Stimulated activated memory B cell treated with anti-CD40 and anti-IgM and Interleukin-4, amounts not matched to agents 10 μg/mL and 1 μg/mL and 100 μg/mL, for 72 hours (primary cell): Measurements from ENCODE around the gene TRIM10.
A peak's percentile ranks its signal among the peaks of the same experiment; 100 is the strongest.

Experiments used
- ATAC-seq: fragments of 150-1000 bp; cut with Tn5 transposase; 2 replicates; pipeline ENCODE4 v1.10.0; 2021
- H3K27ac Mint-ChIP-seq: one replicate; pipeline ENCODE4 v1.8.0; 2022; ENCODE audit warnings: mild to moderate bottlenecking, mixed read lengths
- H3K27me3 Mint-ChIP-seq: one replicate; pipeline ENCODE4 v1.8.0; 2022; ENCODE audit warnings: mixed read lengths
- H3K36me3 Mint-ChIP-seq: one replicate; pipeline ENCODE4 v1.8.0; 2022; ENCODE audit warnings: mixed read lengths
- H3K4me1 Mint-ChIP-seq: one replicate; pipeline ENCODE4 v1.8.0; 2022; ENCODE audit warnings: mixed read lengths
- H3K4me3 Mint-ChIP-seq: one replicate; pipeline ENCODE4 v1.8.0; 2022; ENCODE audit warnings: mild to moderate bottlenecking, moderate library complexity, mixed read lengths
- H3K9me3 Mint-ChIP-seq: one replicate; pipeline ENCODE4 v1.8.0; 2022; ENCODE audit warnings: mixed read lengths

TRIM10 gene

DNA sequence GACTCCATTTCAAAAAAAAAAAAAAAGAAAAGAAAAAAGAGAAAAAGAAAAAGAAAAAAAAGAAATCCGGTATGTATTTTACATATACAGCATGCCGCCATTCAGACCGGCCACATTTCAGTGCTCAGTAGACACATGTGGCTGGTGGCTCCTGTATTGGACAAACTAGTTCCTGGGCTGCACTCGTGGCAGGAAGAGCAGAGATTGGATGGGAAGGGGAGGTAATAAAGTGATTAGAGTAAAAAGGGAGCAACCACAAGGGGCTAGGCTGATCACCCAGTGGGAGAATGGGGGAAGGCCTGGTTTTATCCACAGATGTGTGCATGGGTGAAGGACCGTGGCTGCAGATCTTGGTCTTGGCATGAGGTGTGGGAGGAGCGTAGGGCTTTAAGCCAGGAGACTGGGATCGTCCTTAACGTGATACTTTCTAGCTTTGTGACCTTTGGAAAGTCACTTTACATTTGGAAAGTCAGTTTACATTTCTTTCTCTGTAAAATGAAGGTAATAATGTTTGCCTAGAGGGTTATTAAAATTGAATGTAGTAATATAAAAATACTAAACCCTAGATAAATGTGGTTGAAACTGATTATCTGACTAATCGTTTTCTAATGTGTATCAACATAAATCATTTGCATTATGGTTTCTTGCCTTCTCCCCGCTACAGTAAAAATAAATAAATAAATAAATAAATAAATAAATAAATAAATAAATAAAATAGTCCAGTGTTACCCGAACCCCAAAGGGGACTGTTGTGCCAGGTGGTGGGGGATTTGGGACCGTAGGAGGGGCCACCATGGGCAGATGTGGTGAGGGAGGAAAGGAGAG, 1.5 kb upstream of the TRIM10 start:
- Mint-ChIP-seq H3K27ac (no peak overlapping the region), H3K36me3 (no peaks in the 10 kb centered on the region), H3K4me1 (peaks cover 10% of the 10 kb centered on the region), H3K9me3 (no peaks in the 10 kb centered on the region), H3K4me3 (no peak overlapping the region), H3K27me3 (peaks cover 35% of the 10 kb centered on the region)
- peak; percentile 35 for ATAC-seq

DNA sequence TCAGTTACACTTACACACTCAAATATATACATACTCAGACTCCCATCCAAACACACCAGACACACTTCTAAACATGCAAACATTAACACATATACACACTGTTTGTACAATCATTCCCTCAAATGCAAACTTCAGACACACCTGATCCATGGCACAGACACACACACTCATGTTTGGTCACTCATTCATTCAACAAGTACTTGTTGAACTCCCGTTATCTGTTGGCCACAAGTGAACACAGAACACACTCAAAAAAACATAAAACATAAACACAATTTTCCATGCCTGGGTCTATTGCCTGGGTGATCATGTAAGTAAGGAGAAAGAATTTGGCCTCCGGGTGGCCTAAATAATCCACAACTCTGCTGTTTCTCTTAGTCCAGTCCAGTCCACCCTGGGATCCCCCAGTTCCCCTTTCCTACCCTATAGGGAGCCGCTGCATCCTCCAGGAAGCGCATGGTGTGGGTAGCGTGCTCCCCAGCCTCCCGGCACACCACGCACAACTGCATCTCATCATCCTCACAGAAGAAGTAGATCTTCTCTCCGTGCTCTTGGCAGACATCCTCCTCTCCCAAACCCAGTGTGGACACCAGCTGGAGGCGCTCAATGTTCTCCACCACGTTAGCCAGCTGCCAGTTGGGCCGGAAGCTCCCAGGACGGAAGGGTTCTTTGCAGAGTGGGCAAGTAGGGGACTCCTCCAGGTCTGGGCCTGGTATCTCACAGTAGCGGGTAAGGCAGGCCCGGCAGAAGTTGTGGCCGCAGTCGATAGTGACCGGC, 815 bp downstream of the TRIM10 start:
- H3K27ac Mint-ChIP-seq: no peak overlapping the region
- ATAC-seq: no peak
- H3K4me1 Mint-ChIP-seq: peaks cover 10% of the 10 kb centered on the region
- no peaks in the 10 kb centered on the region for H3K36me3 Mint-ChIP-seq
- no peaks in the 10 kb centered on the region for H3K9me3 Mint-ChIP-seq
- H3K27me3 Mint-ChIP-seq: peaks cover 23% of the 10 kb centered on the region
- no peak overlapping the region for H3K4me3 Mint-ChIP-seq

DNA sequence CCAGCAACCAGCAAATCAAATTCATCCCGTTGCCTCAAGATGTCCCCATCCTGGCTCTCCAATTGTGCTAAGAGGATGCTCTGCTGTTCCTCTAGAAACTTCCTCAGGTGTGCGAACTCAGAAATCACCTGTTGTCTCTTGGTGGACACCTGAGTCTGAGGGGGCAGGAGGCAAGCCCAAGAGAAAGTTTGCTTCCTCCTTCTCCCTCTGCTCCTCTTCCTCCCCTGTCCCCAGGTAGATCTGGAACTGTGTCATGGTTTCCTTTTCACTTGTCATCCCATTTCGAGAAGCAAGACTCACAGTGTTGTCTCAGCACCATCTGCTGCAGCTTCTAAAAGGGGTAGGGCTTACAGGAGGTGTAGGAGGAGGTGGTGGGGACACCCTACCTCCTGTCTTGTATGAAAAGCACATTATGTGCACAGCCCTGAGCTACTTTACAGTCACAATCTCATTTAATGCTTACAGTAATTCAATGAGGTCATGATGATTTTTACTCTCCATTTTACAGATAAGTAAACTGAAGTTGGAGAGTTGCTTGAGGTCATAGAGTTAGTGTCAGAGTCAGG, 2.5 kb downstream of the TRIM10 start:
- no peak overlapping the region for H3K27ac Mint-ChIP-seq
- H3K9me3 Mint-ChIP-seq: no peaks in the 10 kb centered on the region
- H3K36me3 Mint-ChIP-seq: no peaks in the 10 kb centered on the region
- ATAC-seq: no peak
- no peak overlapping the region for H3K4me3 Mint-ChIP-seq
- peaks cover 23% of the 10 kb centered on the region for H3K27me3 Mint-ChIP-seq
- H3K4me1 Mint-ChIP-seq: peaks cover 10% of the 10 kb centered on the region

DNA sequence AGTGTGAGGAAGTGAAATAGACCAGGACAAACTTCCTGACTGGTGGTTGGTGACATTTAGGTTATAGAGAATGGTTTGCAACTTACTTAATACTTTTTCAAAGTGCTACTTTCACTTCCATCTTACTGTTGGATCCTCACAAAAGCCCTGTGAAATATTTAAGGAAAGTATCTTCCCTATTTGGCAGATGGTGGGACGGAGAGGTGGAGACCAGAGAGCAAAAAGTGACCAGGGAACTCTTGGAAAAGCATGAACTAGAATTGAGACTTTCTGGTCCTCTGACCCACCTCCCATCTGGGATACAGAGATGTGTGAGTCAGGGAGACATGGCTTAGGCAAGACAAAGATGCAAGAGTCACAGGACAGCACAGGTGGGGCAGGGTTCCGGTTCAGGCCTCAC, 3.0 kb downstream of the TRIM10 start:
- Mint-ChIP-seq H3K27me3 (peaks cover 23% of the 10 kb centered on the region), H3K4me3 (no peak overlapping the region), H3K36me3 (no peaks in the 10 kb centered on the region), H3K4me1 (peaks cover 10% of the 10 kb centered on the region), H3K27ac (no peak overlapping the region), H3K9me3 (no peaks in the 10 kb centered on the region)
- ATAC-seq: no peak

DNA sequence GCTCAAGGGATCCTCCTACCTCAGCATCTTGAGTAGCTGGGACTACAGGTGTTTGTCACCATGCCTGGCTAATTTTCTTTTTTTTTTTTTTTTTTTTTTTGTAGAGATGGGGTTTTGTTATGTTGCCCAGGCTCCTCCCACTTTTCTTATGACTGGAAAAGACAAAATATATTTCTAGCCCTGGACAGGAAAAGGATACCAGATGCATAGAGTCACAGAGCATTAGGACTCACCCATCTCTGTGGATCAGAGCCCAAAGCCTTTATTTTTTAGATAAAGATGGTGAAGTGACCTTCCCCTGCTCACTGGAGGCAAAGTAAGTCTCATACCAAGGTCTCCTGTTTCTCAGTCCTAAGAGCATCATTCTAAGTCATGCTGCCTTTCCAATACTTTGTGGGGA, 3.4 kb downstream of the TRIM10 start:
- Mint-ChIP-seq H3K27ac (no peak overlapping the region), H3K9me3 (no peaks in the 10 kb centered on the region), H3K36me3 (no peaks in the 10 kb centered on the region), H3K4me1 (peaks cover 10% of the 10 kb centered on the region), H3K27me3 (peaks cover 26% of the 10 kb centered on the region), H3K4me3 (no peak overlapping the region)
- ATAC-seq: no peak

DNA sequence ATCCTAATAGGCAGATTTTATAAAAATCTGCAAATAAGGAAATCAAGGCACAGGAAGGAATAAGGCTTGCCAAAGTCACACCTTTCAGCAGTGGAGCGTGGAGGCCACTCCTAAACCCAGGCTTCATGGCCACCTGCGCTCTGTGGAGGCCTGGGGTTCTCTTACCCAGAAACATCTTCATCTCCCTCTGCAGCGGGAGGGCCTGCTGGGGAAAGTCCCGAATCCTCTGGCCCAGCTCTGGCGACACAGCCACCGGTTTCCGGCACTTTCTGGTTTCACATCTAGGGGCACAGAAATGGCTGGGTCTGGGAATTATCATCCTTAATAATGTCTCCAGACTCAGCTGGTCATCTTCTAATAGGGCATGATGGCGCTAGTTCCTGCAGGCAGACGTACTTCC, 4.2 kb downstream of the TRIM10 start:
- H3K9me3 Mint-ChIP-seq: no peaks in the 10 kb centered on the region
- no peak for ATAC-seq
- peaks cover 10% of the 10 kb centered on the region for H3K4me1 Mint-ChIP-seq
- peaks cover 26% of the 10 kb centered on the region for H3K27me3 Mint-ChIP-seq
- H3K27ac Mint-ChIP-seq: no peak overlapping the region
- H3K36me3 Mint-ChIP-seq: no peaks in the 10 kb centered on the region
- no peak overlapping the region for H3K4me3 Mint-ChIP-seq

DNA sequence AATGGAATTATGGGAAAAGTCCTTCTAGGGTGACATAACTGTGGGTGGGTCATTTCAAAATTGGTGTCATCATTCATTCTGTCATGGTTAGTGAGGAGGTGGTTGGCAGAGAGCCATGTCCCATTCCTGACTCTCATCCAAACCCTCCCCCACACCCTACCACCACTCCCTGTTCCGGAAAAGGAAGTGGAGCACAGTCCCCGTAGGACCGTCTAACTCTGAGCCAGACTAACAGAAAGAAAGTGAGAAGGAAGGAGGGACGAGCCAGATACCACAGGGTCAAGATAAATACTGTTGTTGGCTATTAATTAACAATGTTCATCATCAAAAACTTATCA, 4.8 kb downstream of the TRIM10 start:
- ATAC-seq: no peak
- Mint-ChIP-seq H3K4me1 (peaks cover 10% of the 10 kb centered on the region), H3K4me3 (no peak overlapping the region), H3K27me3 (peaks cover 26% of the 10 kb centered on the region), H3K27ac (no peak overlapping the region), H3K9me3 (no peaks in the 10 kb centered on the region), H3K36me3 (no peaks in the 10 kb centered on the region)

DNA sequence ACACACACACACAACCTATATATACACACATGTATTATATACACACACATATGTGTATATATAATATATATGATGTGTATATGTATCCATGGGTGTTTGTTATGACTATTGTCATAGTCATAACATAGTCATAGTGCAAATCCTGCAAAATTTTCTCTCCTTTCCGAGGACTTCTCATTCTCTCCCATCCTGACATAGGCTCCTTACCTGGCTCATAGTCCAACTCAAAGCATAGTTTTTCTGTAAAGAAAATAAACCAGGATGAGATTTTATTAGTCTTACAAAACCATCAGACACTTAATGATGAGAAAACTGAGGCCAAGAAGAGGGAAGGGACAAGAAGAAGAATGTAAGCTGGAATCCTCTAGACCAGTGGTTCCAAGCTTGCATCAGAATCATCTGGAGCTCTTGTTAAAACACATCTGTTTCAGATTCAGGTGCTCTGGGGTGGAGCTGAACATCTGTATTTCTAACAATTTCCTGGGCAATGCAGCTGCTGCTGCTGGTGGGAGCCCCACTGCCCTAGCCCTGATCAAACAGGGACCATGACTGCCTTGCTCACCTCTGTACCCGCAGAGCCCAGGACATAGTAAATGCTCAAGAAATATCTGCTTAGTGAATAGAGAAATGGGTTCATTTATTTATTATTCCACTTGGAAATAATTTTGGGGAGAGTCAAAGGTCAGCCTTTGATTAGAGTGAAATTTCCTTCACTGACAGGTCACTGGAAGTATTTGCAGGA, 5.3 kb downstream of the TRIM10 start:
- H3K27me3 Mint-ChIP-seq: peaks cover 27% of the 10 kb centered on the region
- no peak for ATAC-seq
- no peak overlapping the region for H3K27ac Mint-ChIP-seq
- H3K9me3 Mint-ChIP-seq: no peaks in the 10 kb centered on the region
- no peaks in the 10 kb centered on the region for H3K36me3 Mint-ChIP-seq
- H3K4me3 Mint-ChIP-seq: no peak overlapping the region
- peaks cover 10% of the 10 kb centered on the region for H3K4me1 Mint-ChIP-seq

DNA sequence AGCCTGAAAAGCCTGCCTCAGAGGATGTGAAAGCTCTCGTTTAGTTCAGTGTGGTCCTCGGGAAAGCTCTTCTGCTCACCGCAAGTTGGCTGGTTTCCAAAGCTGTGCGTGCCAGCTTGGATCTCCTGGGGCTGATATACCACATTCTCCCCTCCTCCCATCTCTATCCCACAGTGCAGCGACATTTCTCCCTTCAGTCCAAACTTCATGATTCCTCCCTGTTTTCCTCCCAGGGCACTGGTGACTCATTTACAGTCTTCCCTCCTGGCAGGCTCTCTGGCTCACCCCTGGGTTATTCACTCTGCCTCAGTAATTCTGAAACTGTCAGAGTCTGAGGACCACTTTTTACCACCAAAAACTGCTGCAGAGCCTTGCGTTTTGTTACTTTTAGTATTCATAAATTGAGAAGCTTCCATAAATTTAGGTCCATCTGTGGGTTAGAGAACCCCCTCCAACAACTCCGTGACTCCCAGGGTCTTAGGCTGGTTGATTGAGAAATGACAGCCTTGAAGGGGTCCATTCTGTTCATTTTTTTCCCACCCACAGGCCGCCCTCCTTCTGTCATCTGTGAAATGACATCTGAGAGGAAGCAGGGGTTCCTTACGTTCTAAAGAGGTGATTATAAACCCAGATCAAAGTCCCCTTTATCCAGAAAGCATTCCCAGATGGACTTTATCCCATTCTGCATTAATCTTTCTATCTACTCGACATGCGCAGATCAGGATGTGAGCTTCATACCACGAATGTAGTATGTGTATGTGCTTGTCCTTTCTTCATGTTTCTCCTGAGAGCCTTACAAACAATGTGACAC, 6.1 kb downstream of the TRIM10 start:
- H3K9me3 Mint-ChIP-seq: no peaks in the 10 kb centered on the region
- H3K36me3 Mint-ChIP-seq: no peaks in the 10 kb centered on the region
- no peak overlapping the region for H3K27ac Mint-ChIP-seq
- H3K4me1 Mint-ChIP-seq: peaks cover 10% of the 10 kb centered on the region
- peaks cover 35% of the 10 kb centered on the region for H3K27me3 Mint-ChIP-seq
- no peak for ATAC-seq
- no peak overlapping the region for H3K4me3 Mint-ChIP-seq

DNA sequence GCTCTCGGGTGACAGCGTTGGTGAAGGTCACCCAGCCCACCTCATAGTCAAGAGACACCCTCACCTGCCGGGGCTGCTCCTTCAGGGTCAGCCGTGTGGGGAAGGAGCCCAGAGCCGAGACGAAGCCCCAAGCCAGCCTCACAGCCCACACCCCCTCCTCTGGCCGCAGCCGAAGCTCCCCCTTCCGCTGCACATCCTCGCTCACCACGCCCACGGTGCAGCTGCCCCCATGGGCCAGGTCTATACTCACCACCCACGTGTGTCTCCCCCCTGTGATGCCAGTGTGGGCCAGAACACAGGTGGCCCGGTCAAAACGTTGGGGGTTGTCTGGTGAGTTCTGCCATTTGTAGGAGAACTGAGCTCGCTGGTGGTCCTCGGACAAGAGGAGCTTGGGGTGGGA, 7.0 kb downstream of the TRIM10 start:
- Mint-ChIP-seq H3K4me3 (no peak overlapping the region), H3K27me3 (peaks cover 37% of the 10 kb centered on the region), H3K9me3 (no peaks in the 10 kb centered on the region), H3K4me1 (peaks cover 10% of the 10 kb centered on the region), H3K36me3 (no peaks in the 10 kb centered on the region), H3K27ac (no peak overlapping the region)
- no peak for ATAC-seq

DNA sequence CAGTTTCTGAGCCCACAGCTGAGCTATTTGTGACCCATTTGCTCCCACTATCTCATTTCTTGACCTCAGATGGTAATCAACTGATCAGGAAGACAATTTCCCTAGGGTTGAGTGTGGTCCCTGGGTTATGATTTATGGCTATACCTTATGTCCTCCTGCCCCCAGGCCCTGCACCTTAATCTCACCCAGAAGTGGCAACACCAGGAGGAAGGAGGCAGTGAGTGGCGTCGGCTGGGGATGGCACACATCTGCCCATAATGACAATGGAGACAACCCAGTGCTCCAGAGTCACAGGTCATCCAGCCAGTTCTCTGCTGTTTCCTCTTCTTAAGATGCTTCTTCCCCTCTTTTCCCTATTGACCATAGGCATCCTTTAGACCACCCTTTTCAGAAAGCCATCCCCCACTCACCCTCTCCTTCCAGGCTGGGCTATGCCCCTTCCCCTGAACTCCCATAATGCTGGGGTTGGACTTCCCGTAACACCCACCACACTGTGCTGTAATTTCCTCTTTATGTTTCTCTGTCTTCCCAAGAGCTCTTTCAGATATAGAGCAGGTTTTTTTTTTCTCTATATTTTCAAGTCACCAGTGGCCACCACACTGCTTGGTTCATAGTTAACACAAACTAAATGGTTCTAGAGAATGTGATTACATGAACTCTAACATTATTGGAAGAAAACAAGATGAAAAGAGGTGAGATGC, 8.0 kb downstream of the TRIM10 start:
- Mint-ChIP-seq H3K27me3 (peaks cover 46% of the 10 kb centered on the region), H3K27ac (no peak overlapping the region), H3K9me3 (no peaks in the 10 kb centered on the region), H3K36me3 (no peaks in the 10 kb centered on the region), H3K4me3 (no peak overlapping the region), H3K4me1 (peaks cover 2% of the 10 kb centered on the region)
- no peak for ATAC-seq

DNA sequence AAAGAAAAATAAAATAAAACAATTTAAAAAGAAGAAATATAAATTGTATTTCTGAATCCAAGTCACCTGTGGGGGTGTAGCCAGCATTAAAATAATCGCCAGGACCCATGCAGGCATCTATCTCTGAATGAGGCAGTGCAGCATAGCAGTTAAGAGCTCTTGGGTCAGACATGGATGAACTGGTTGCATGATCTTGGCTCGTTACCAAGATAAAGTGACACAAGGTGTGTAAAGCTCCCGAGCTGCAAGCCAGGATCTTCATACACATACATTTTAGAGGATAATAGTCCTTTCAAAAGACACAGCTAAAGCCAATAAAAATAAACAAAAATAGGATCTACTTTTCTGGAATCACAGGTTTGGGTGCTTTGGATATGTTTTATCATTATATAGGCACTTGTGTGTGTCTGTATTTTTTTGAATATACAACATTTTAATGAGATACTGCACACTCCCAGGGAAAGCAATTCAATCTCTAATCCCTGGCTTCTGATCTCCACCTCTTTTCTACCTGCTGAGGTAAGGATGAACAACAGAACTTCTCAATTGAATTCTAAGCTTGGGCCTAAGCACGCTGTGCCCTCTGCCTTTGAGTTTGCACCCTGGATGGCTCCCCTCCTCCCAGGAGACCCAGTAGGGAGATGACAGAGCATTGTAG, 8.9 kb downstream of the TRIM10 start:
- peaks cover 53% of the 10 kb centered on the region for H3K27me3 Mint-ChIP-seq
- no peak overlapping the region for H3K27ac Mint-ChIP-seq
- H3K4me3 Mint-ChIP-seq: no peak overlapping the region
- ATAC-seq: no peak
- no peaks in the 10 kb centered on the region for H3K36me3 Mint-ChIP-seq
- no peaks in the 10 kb centered on the region for H3K9me3 Mint-ChIP-seq
- H3K4me1 Mint-ChIP-seq: no peaks in the 10 kb centered on the region

DNA sequence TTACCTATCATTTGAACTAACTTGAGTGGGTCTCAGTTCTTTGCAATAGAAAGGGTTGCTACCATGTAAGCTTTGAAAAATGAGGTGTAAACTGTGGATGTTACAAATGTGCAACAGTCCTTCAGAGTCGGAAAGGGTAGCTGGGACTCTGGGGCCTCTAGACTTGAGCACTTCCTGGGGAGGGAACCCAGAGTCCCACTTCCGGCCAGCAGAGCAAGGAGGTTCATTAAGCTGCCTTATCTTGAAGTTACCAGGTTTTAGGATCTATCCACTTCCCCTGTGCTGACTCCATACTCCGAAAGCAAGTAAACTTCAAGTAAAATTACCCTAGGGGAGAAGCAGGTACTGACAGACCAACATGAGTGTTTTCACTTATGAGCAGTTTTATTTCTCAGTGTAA, 9.4 kb downstream of the TRIM10 start:
- no peaks in the 10 kb centered on the region for H3K4me1 Mint-ChIP-seq
- H3K36me3 Mint-ChIP-seq: no peaks in the 10 kb centered on the region
- H3K4me3 Mint-ChIP-seq: no peak overlapping the region
- no peaks in the 10 kb centered on the region for H3K9me3 Mint-ChIP-seq
- no peak for ATAC-seq
- H3K27me3 Mint-ChIP-seq: peaks cover 56% of the 10 kb centered on the region
- H3K27ac Mint-ChIP-seq: no peak overlapping the region
